ENCODE results near the gene PRKCH.

Gene PRKCH

GRCh38 chr14:61553730-61554641 lies 232.6 kb downstream of the PRKCH start:
- peak; percentile 99 for DNase-seq (ENCODE audit: low read depth)

GRCh38 chr14:61555056-61555838 lies 233.9 kb downstream of the PRKCH start:
- peak; percentile 69 for DNase-seq (ENCODE audit: low read depth)

GRCh38 chr14:61556455-61556854 lies 235.1 kb downstream of the PRKCH start:
- no peak for DNase-seq (ENCODE audit: low read depth)

- no peak for DNase-seq (ENCODE audit: low read depth)
These were observed 235.9 kb downstream of the PRKCH start for GRCh38 chr14:61557262-61557661.

GRCh38 chr14:61557854-61558253 lies 236.5 kb downstream of the PRKCH start:
- DNase-seq (ENCODE audit: low read depth), result no peak

GRCh38 chr14:61558271-61558670 lies 236.9 kb downstream of the PRKCH start:
- DNase-seq (ENCODE audit: low read depth), result no peak

GRCh38 chr14:61559641-61560201 lies 238.3 kb downstream of the PRKCH start:
- no peak for DNase-seq (ENCODE audit: low read depth)

- no peak for DNase-seq (ENCODE audit: low read depth)
These were observed 238.9 kb downstream of the PRKCH start for GRCh38 chr14:61560323-61560722.

GRCh38 chr14:61561104-61561503 lies 239.7 kb downstream of the PRKCH start:
- no peak for DNase-seq (ENCODE audit: low read depth)

GRCh38 chr14:61561657-61562276 lies 240.4 kb downstream of the PRKCH start:
- peak; percentile 99 for DNase-seq (ENCODE audit: low read depth)

GRCh38 chr14:61562321-61563161 lies 241.2 kb downstream of the PRKCH start:
- DNase-seq (ENCODE audit: low read depth), result peak; percentile 100

GRCh38 chr14:61563162-61563511 lies 241.8 kb downstream of the PRKCH start:
- no peak for DNase-seq (ENCODE audit: low read depth)

GRCh38 chr14:61563880-61564617 lies 242.7 kb downstream of the PRKCH start:
- DNase-seq (ENCODE audit: low read depth), result no peak

- peak; percentile 95 for DNase-seq (ENCODE audit: low read depth)
These were observed 243.3 kb downstream of the PRKCH start for GRCh38 chr14:61564618-61565091.

- DNase-seq (ENCODE audit: low read depth), result no peak
These were observed 243.8 kb downstream of the PRKCH start for GRCh38 chr14:61565181-61565580.

GRCh38 chr14:61565836-61566536 lies 244.6 kb downstream of the PRKCH start:
- DNase-seq (ENCODE audit: low read depth), result peak; percentile 80

GRCh38 chr14:61566537-61567225 lies 245.3 kb downstream of the PRKCH start:
- DNase-seq (ENCODE audit: low read depth), result no peak

- no peak for DNase-seq (ENCODE audit: low read depth)
These were observed 246.6 kb downstream of the PRKCH start for GRCh38 chr14:61567838-61568571.

Data from GM04503 (cell line).